ENCODE results near the gene ZNF417. TPM values are rescaled to one million over a fixed set of nuclear protein-coding genes. Genes with fewer than 3 reads are reported as not detected.

Gene ZNF417
- total RNA-seq, 1 donor from 2014 or later: 16.2 TPM

DNA sequence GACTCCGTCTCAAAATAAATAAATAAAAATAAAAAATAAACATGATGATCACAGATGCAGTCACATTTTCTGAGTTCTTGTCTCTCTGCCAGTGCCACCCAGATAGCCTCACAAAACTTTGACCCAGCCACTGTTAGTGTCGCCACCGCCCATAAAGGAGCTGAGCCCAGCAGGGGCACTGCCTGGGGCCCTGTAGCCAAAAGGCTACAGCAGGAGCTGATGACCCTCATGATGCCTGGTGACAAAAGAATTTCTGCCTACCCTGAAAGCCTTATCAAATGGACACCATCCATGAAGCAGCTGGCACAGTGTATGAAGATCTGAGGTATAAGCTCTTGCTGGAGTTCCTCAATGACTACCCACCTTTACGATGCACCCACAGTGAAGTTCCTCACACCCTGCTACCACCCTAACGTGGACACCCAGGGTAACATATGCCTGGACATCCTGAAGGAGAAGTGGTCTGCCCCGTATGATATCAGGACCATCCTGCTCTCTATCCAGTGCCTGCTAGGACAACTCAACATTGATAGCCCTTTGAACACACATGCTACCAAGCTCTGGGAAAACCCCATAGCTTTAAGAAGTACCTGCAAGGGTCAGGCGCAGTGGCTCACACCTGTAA lies 48.4 kb downstream of the ZNF417 start:
- H3K4me1 ChIP-seq: no peaks in the 10 kb centered on the region
- TF ChIP-seq, protein P1, sequence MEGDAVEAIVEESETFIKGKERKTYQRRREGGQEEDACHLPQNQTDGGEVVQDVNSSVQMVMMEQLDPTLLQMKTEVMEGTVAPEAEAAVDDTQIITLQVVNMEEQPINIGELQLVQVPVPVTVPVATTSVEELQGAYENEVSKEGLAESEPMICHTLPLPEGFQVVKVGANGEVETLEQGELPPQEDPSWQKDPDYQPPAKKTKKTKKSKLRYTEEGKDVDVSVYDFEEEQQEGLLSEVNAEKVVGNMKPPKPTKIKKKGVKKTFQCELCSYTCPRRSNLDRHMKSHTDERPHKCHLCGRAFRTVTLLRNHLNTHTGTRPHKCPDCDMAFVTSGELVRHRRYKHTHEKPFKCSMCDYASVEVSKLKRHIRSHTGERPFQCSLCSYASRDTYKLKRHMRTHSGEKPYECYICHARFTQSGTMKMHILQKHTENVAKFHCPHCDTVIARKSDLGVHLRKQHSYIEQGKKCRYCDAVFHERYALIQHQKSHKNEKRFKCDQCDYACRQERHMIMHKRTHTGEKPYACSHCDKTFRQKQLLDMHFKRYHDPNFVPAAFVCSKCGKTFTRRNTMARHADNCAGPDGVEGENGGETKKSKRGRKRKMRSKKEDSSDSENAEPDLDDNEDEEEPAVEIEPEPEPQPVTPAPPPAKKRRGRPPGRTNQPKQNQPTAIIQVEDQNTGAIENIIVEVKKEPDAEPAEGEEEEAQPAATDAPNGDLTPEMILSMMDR (IDR thresholded peaks at IDR 0.05): no peak
- no peak overlapping the region for H3K4me3 ChIP-seq
- H3K36me3 ChIP-seq: peaks cover 49% of the 10 kb centered on the region
- no peak for ATAC-seq
- no peak for DNase-seq
- intact Hi-C loops (cut with DNase I): no loop called here
- H3K9me3 ChIP-seq: peaks cover 82% of the 10 kb centered on the region
- no peak overlapping the region for H3K27ac ChIP-seq
- H3K27me3 ChIP-seq (ENCODE audit: low read depth): no peaks in the 10 kb centered on the region

Other genes with a start within 250 kb of the ZNF417 start
- 0.24 TPM for gene ZSCAN4, start 247.7 kb downstream of the ZNF417 start, total RNA-seq
- 3.9 TPM for gene ZNF551, start 234.6 kb downstream of the ZNF417 start, total RNA-seq
- gene ZNF154, start 207.4 kb downstream of the ZNF417 start, total RNA-seq: 2.5 TPM
- gene ZNF671, start 189.0 kb downstream of the ZNF417 start, total RNA-seq: 7.3 TPM
- 16.2 TPM for gene ZNF776, start 169.8 kb downstream of the ZNF417 start, total RNA-seq
- gene ZNF586, start 146.9 kb downstream of the ZNF417 start, total RNA-seq: 21.8 TPM
- gene ZNF552, start 101.7 kb downstream of the ZNF417 start, total RNA-seq: 20.0 TPM
- 12.5 TPM for gene ZNF587B, start 86.3 kb downstream of the ZNF417 start, total RNA-seq
- 25.6 TPM for gene ZNF587, start 66.7 kb downstream of the ZNF417 start, total RNA-seq
- 13.5 TPM for gene ZNF814, start 27.6 kb downstream of the ZNF417 start, total RNA-seq
- 5.9 TPM for gene ZNF418, start 18.8 kb upstream of the ZNF417 start, total RNA-seq
- 5.9 TPM for gene ZNF256, start 31.1 kb upstream of the ZNF417 start, total RNA-seq
- 1.0 TPM for gene C19orf18, start 57.9 kb upstream of the ZNF417 start, total RNA-seq
- gene ZNF606, start 86.2 kb upstream of the ZNF417 start, total RNA-seq: 16.1 TPM
- not detected for gene ZSCAN1, start 117.4 kb upstream of the ZNF417 start, total RNA-seq
- 3.6 TPM for gene ZNF135, start 142.7 kb upstream of the ZNF417 start, total RNA-seq
- gene ZSCAN18, start 181.6 kb upstream of the ZNF417 start, total RNA-seq: 44.2 TPM
- 5.8 TPM for gene ZNF329, start 234.2 kb upstream of the ZNF417 start, total RNA-seq